ENCODE measurements around the gene TMEM170B.
A peak's percentile ranks its signal among the peaks of the same experiment; 100 is the strongest.
"Not testable (repeated sequence)": the region's sequence is repeated elsewhere in the genome, so short reads cannot be mapped to it uniquely, and the experiment has no call there.

Gene TMEM170B

GRCh38 chr6:11538052-11538818 is 686 bp downstream of the TMEM170B start:
- DNase-seq (ENCODE audit: low spot score), result peak; percentile 57
- in situ Hi-C loops (cut with MboI; ENCODE audit: low sequenced_read_pairs, unreplicated experiment), result no loop called here
- TF ChIP-seq CTCF (IDR thresholded peaks at IDR 0.05; ENCODE audit: borderline replicate concordance, control extremely low read depth, extremely low read depth, insufficient read depth, missing control alignments), result no peak

- no peak for TF ChIP-seq CTCF (IDR thresholded peaks at IDR 0.05; ENCODE audit: borderline replicate concordance, control extremely low read depth, extremely low read depth, insufficient read depth, missing control alignments)
- in situ Hi-C loops (cut with MboI; ENCODE audit: low sequenced_read_pairs, unreplicated experiment), result no loop called here
- no peak for DNase-seq (ENCODE audit: low spot score)
Observed at GRCh38 chr6:11538819-11539468, 1.4 kb downstream of the TMEM170B start.

- in situ Hi-C loops (cut with MboI; ENCODE audit: low sequenced_read_pairs, unreplicated experiment), result no loop called here
- TF ChIP-seq CTCF (IDR thresholded peaks at IDR 0.05; ENCODE audit: borderline replicate concordance, control extremely low read depth, extremely low read depth, insufficient read depth, missing control alignments), result no peak
- no peak for DNase-seq (ENCODE audit: low spot score)
Observed at GRCh38 chr6:11542863-11543262, 5.3 kb downstream of the TMEM170B start.

- DNase-seq (ENCODE audit: low spot score), result no peak
- in situ Hi-C loops (cut with MboI; ENCODE audit: low sequenced_read_pairs, unreplicated experiment), result no loop called here
- TF ChIP-seq CTCF (IDR thresholded peaks at IDR 0.05; ENCODE audit: borderline replicate concordance, control extremely low read depth, extremely low read depth, insufficient read depth, missing control alignments), result no peak
Observed at GRCh38 chr6:11543919-11544518, 6.5 kb downstream of the TMEM170B start.

GRCh38 chr6:11547846-11548245 is 10.3 kb downstream of the TMEM170B start:
- DNase-seq (ENCODE audit: low spot score); in situ Hi-C loops (cut with MboI; ENCODE audit: low sequenced_read_pairs, unreplicated experiment): not testable (repeated sequence)

GRCh38 chr6:11548578-11548977 is 11.0 kb downstream of the TMEM170B start:
- DNase-seq (ENCODE audit: low spot score); in situ Hi-C loops (cut with MboI; ENCODE audit: low sequenced_read_pairs, unreplicated experiment): not testable (repeated sequence)

GRCh38 chr6:11551053-11551452 is 13.5 kb downstream of the TMEM170B start:
- no peak for DNase-seq (ENCODE audit: low spot score)
- in situ Hi-C loops (cut with MboI; ENCODE audit: low sequenced_read_pairs, unreplicated experiment), result no loop called here
- no peak for TF ChIP-seq CTCF (IDR thresholded peaks at IDR 0.05; ENCODE audit: borderline replicate concordance, control extremely low read depth, extremely low read depth, insufficient read depth, missing control alignments)
